OCI-LY7 (cell line): Measurements from ENCODE around the gene SIX6. TPM values are rescaled to one million over a fixed set of nuclear protein-coding genes. Genes with fewer than 3 reads are reported as not detected.
A peak's percentile ranks its signal among the peaks of the same experiment; 100 is the strongest.

Experiments used
- BruUV-seq: library from RNA; stranded (reverse); fragments of 400-500 nt; replicated peaks from 2 replicates; lab custom pipeline; 2021; lab: Mats Ljungman, UMichigan
- CTCF ChIA-PET: fragments of 300-600 bp; sonication (Branson Sonifier 250); formaldehyde crosslinking; loops from one replicate; lab custom pipeline; 2022; ENCODE audit warnings: antibody characterized with exemption; ENCODE audit not compliant: unreplicated experiment; lab: Charles Lee
- POLR2A ChIA-PET: fragments of 300-600 bp; sonication (Branson Sonifier 250); formaldehyde crosslinking; loops from one replicate; lab custom pipeline; 2022; ENCODE audit warnings: antibody characterized with exemption; lab: Charles Lee
- DNase-seq: peaks from one replicate; pipeline ENCODE4 v3.0.0-alpha.2; 2015; ENCODE audit warnings: low spot score
- H2AFZ ChIP-seq: fragments of 200-600 bp; sonication (generic), shearing (Covaris generic); 2 replicates; pipeline ENCODE4 v1.6.1; 2014; ENCODE audit warnings: mild to moderate bottlenecking, antibody characterized with exemption, low read length, moderate library complexity
- H3K27ac ChIP-seq: fragments of 200-600 bp; sonication (generic); 2 replicates; pipeline ENCODE4 v1.5.1; 2014; ENCODE audit warnings: mixed run types, low read depth, mild to moderate bottlenecking, moderate library complexity, low read length, inconsistent platforms; ENCODE audit not compliant: poor library complexity, severe bottlenecking
- H3K36me3 ChIP-seq: fragments of 200-600 bp; sonication (generic); 2 replicates; pipeline ENCODE4 v1.6.1; 2014; ENCODE audit warnings: mild to moderate bottlenecking, antibody characterized with exemption, low read length, moderate library complexity, mixed read lengths; ENCODE audit not compliant: insufficient read depth
- H3K4me1 ChIP-seq: fragments of 200-600 bp; sonication (generic); 2 replicates; pipeline ENCODE4 v1.5.1; 2014; ENCODE audit warnings: mild to moderate bottlenecking, low read length; ENCODE audit not compliant: insufficient read depth, poor library complexity, severe bottlenecking
- H3K4me2 ChIP-seq: fragments of 200-600 bp; sonication (generic); 2 replicates; pipeline ENCODE4 v1.6.1; 2014; ENCODE audit warnings: mild to moderate bottlenecking, low read length
- H3K4me3 ChIP-seq: fragments of 200-600 bp; sonication (generic); 2 replicates; pipeline ENCODE4 v1.5.1; 2014; ENCODE audit warnings: mild to moderate bottlenecking, low read depth, low read length; ENCODE audit not compliant: poor library complexity, severe bottlenecking
- H3K79me2 ChIP-seq: fragments of 200-600 bp; sonication (generic); 2 replicates; pipeline ENCODE4 v1.6.1; 2016; ENCODE audit warnings: low read depth, mild to moderate bottlenecking, low read length, moderate library complexity, mixed read lengths; ENCODE audit not compliant: insufficient read depth
- H3K9me2 ChIP-seq: fragments of 200-600 bp; sonication (generic); 2 replicates; pipeline ENCODE4 v1.6.1; 2016; ENCODE audit warnings: mild to moderate bottlenecking, low read length, mixed read lengths; ENCODE audit not compliant: insufficient read depth
- H3K9me3 ChIP-seq: fragments of 200-600 bp; sonication (generic); 2 replicates; pipeline ENCODE4 v1.6.1; 2014; ENCODE audit warnings: mild to moderate bottlenecking, mixed run types, low read length, mixed read lengths
- H4K20me1 ChIP-seq: fragments of 200-600 bp; sonication (generic); 2 replicates; pipeline ENCODE4 v1.6.1; 2014; ENCODE audit warnings: mild to moderate bottlenecking, antibody characterized with exemption, low read length, moderate library complexity, mixed read lengths; ENCODE audit not compliant: insufficient read depth
- CTCF ChIP-seq: fragments of 200-600 bp; sonication (generic); conservative IDR thresholded peaks from 2 replicates; pipeline ENCODE4 v1.5.1; 2014; ENCODE audit warnings: mild to moderate bottlenecking, antibody characterized with exemption, low read length, moderate library complexity, mixed read lengths
- EZH2phosphoT487 ChIP-seq: fragments of 200-600 bp; sonication (generic); IDR thresholded peaks from 2 replicates; pipeline ENCODE4 v1.6.1; 2018; ENCODE audit warnings: low read depth, borderline replicate concordance, mild to moderate bottlenecking, mixed run types, antibody characterized with exemption, low read length, moderate library complexity, mixed read lengths
- intact Hi-C: fragments of 100-400 bp; cut with micrococcal nuclease; formaldehyde crosslinking; loops from one replicate; pipeline ENCODE4 v1.10.0; 2022; ENCODE audit not compliant: unreplicated experiment
- small RNA-seq: library from RNA; depleted of rRNA; stranded (forward); fragments of <200 nt; gene quantifications from one replicate; pipeline ENCODE3, GENCODE V24; 2014
- total RNA-seq, 2 experiments: library from RNA; depleted of rRNA in 1 of 2; stranded (reverse); fragments of >200 nt in 1 of 2; shearing (Covaris generic) in 1 of 2; gene quantifications; 2 replicates each; pipeline ENCODE4 v1.2.3, GENCODE V29; 2014 to 2022

The SIX6 gene
- total RNA-seq, 2 experiments from 2014 or later: not detected

GRCh38 chr14:60561845-60562746 lies 53.1 kb downstream of the SIX6 start:
- intact Hi-C loops: loop anchor here (1.0 to 5.0 kb wide), 7 partner anchors 212 to 690 kb away; no protein-coding TSS in a partner anchor
- H3K9me3 ChIP-seq: no peaks in the 10 kb centered on the region
- no peak overlapping the region for H3K4me3 ChIP-seq
- BruUV-seq: no TSS peak
- H3K9me2 ChIP-seq: no peaks in the 10 kb centered on the region
- POLR2A ChIA-PET: interaction anchor here (0.5 to 2.2 kb wide), 8 partner anchors 32 to 618 kb away, joined by 3 to 8 read pairs (median 4); no protein-coding TSS in a partner anchor
- CTCF ChIA-PET: interaction anchor here (0.5 to 1.2 kb wide), 6 partner anchors 212 to 690 kb away, joined by 3 to 4 read pairs (median 3); no protein-coding TSS in a partner anchor
- peak overlapping the region; percentile 77 for H2AFZ ChIP-seq
- DNase-seq: peak; percentile 90
- peaks cover 78% of the 10 kb centered on the region for H3K4me1 ChIP-seq
- TF ChIP-seq CTCF (peak; percentile 97), EZH2phosphoT487 (no peak)
- H3K4me2 ChIP-seq: peak overlapping the region; percentile 19; the same call in 1 of the 2 replicates
- no peaks in the 10 kb centered on the region for H3K36me3 ChIP-seq
- no peaks in the 10 kb centered on the region for H3K79me2 ChIP-seq
- no peaks in the 10 kb centered on the region for H4K20me1 ChIP-seq
- H3K27ac ChIP-seq: no peak overlapping the region

Small RNA genes lying within 50 kb of the gene (small RNA-seq; reads per million reads assigned to genes)
- gene AL049874.4: not detected

Other genes with a start within 250 kb of the SIX6 start
- gene C14orf39, start 23.1 kb upstream of the SIX6 start, total RNA-seq (2014; rRNA removed; shearing (Covaris generic)): not detected in 2 replicates
- gene C14orf39, start 23.1 kb upstream of the SIX6 start, total RNA-seq (2022): not detected in 2 replicates
- 0.18 and 0.35 TPM in 2 replicates for gene SIX1, start 140.3 kb downstream of the SIX6 start, total RNA-seq (2014; rRNA removed; shearing (Covaris generic))
- 1.6 and 2.9 TPM in 2 replicates for gene SIX1, start 140.3 kb downstream of the SIX6 start, total RNA-seq (2022)
- 3.1 and 5.9 TPM in 2 replicates for gene SIX4, start 215.2 kb downstream of the SIX6 start, total RNA-seq (2014; rRNA removed; shearing (Covaris generic))
- 2.4 TPM in 2 replicates for gene SIX4, start 215.2 kb downstream of the SIX6 start, total RNA-seq (2022)
- 58.5 and 72.0 TPM in 2 replicates for gene MNAT1, start 225.6 kb downstream of the SIX6 start, total RNA-seq (2014; rRNA removed; shearing (Covaris generic))
- 60.9 TPM in 2 replicates for gene MNAT1, start 225.6 kb downstream of the SIX6 start, total RNA-seq (2022)